ENCODE measurements around the gene PXMP4. TPM values are rescaled to one million over a fixed set of nuclear protein-coding genes. Genes with fewer than 3 reads are reported as not detected.

Gene PXMP4
- total and polyA plus RNA-seq, 2 of the 4 experiments (the other 2 are of a cell fraction), result 3.6 to 7.1 TPM

- no peak overlapping the region for H3K27ac ChIP-seq (ENCODE audit: insufficient read depth, low read length)
- ChIA-PET CTCF (no interaction called here), POLR2A (ENCODE audit: unreplicated experiment) (interaction anchor here (0.7 kb wide), 1 partner anchor 235 kb away, joined by 3 read pairs; no protein-coding TSS in a partner anchor)
- no peak overlapping the region for H2BK20ac ChIP-seq (ENCODE audit: low read depth, low read length)
- H3K4me2 ChIP-seq (ENCODE audit: low read depth, low read length), result no peak overlapping the region
- ATAC-seq (ENCODE audit: low read depth), result no peak
- no peaks in the 10 kb centered on the region; the same call in 1 of the 2 replicates for H3K36me3 ChIP-seq (ENCODE audit: control insufficient read depth, insufficient read depth, low read length)
- no peak overlapping the region for H2BK5ac ChIP-seq (ENCODE audit: low read depth, low read length, poor library complexity, severe bottlenecking)
- H3K27me3 ChIP-seq (ENCODE audit: control insufficient read depth, insufficient read depth, low read length), result no peaks in the 10 kb centered on the region
- no peak overlapping the region for H4K5ac ChIP-seq (ENCODE audit: low read depth, low read length)
- H3K9ac ChIP-seq (ENCODE audit: low read depth, low read length), result no peak overlapping the region
- H3K9me1 ChIP-seq (ENCODE audit: insufficient read depth, low read length), result peaks cover 26% of the 10 kb centered on the region
- BruUV-seq (replicated peaks), result no TSS peak
- no peak overlapping the region for H3K4me3 ChIP-seq (ENCODE audit: insufficient read depth, low read depth, low read length)
- H4K8ac ChIP-seq (ENCODE audit: low read depth in 2 of 2, low read length in 2 of 2), result no peak overlapping the region
- H2AFZ ChIP-seq (replicated peaks; ENCODE audit: low read length, poor library complexity), result no peak overlapping the region
- H3K18ac ChIP-seq (ENCODE audit: low read depth, low read length), result no peak overlapping the region
- no peaks in the 10 kb centered on the region for H3K9me3 ChIP-seq (ENCODE audit: control insufficient read depth, insufficient read depth, low read length)
- H3K79me1 ChIP-seq (ENCODE audit: low read depth in 1 of 2, low read length in 2 of 2), result peaks cover 8 to 57% of the 10 kb centered on the region in 2 experiments; a peak in 3 of 4 replicates
- dilution Hi-C loops (cut with HindIII; ENCODE audit: low sequenced_read_pairs, unreplicated experiment), result no loop called here
- TF ChIP-seq SMC3 (IDR thresholded peaks at IDR 0.05; ENCODE audit: low read depth, low read length) (no peak), MXI1 (IDR thresholded peaks at IDR 0.05; ENCODE audit: borderline replicate concordance, low read depth, low read length) (no peak), RAD21 (IDR thresholded peaks at IDR 0.05; ENCODE audit: low read length) (no peak), RFX5 (IDR thresholded peaks at IDR 0.05; ENCODE audit: low read depth, low read length) (no peak), FOS (IDR thresholded peaks at IDR 0.05; ENCODE audit: low read depth, low read length) (no peak), MAFK (IDR thresholded peaks at IDR 0.05; ENCODE audit: low read depth, low read length) (no peak), ELK1 (IDR thresholded peaks at IDR 0.05; ENCODE audit: borderline replicate concordance, low read depth, low read length) (no peak), POLR2A (IDR thresholded peaks at IDR 0.05; ENCODE audit: low read depth, low read length) (no peak), USF2 (IDR thresholded peaks at IDR 0.05; ENCODE audit: low read depth, low read length) (no peak), NFE2L2 (IDR thresholded peaks at IDR 0.05; ENCODE audit: low read depth, low read length) (no peak), CEBPB (IDR thresholded peaks at IDR 0.05; ENCODE audit: low read depth, low read length) (no peak), BHLHE40 (IDR thresholded peaks at IDR 0.05; ENCODE audit: low read depth, low read length) (no peak), CTCF (conservative IDR thresholded peaks at IDR 0.05; ENCODE audit: low read depth, low read length) (no peak)
- H4K20me1 ChIP-seq (ENCODE audit: insufficient read depth, low read length), result peaks cover 34% of the 10 kb centered on the region
- H3K4ac ChIP-seq (ENCODE audit: low read depth, low read length), result no peak overlapping the region
- H3K23ac ChIP-seq (ENCODE audit: low read depth, low read length), result no peak overlapping the region
- WGBS, 2 experiments (ENCODE audit: extremely low coverage in 2 of 2, insufficient read length in 1 of 2), result 96% methylated on average over 21 of the region's 31 CpGs; no CpG with 5 or more reads in 1 of the 2 experiments
- peak overlapping the region; percentile 15 for H2AK9ac ChIP-seq (replicated peaks; ENCODE audit: low read depth, low read length, poor library complexity)
- in situ Hi-C loops (cut with MboI; ENCODE audit: low sequenced_read_pairs), result no loop called here
- intact Hi-C loops (cut with micrococcal nuclease), result no loop called here
- no peak overlapping the region for H4K91ac ChIP-seq (ENCODE audit: insufficient read depth, low read depth, low read length)
- peaks cover 29% of the 10 kb centered on the region for H3K4me1 ChIP-seq (ENCODE audit: control insufficient read depth, insufficient read depth, low read length)
- DNase-seq, result no peak
- H2BK15ac ChIP-seq (ENCODE audit: low read depth, low read length), result no peak overlapping the region
- H2AK5ac ChIP-seq (ENCODE audit: low read depth, low read length), result no peak overlapping the region
- no peak overlapping the region for H3K56ac ChIP-seq (ENCODE audit: extremely low read depth, insufficient read depth, low read length)
- H2BK120ac ChIP-seq (ENCODE audit: low read depth, low read length), result no peak overlapping the region
- no peak overlapping the region for H3K14ac ChIP-seq (replicated peaks; ENCODE audit: low read depth, low read length)
Measured at GRCh38 chr20:33676652-33677645, 43.2 kb downstream of the PXMP4 start.
